H9 (cell line): ENCODE measurements around the gene SEMA7A. TPM values are rescaled to one million over a fixed set of nuclear protein-coding genes. Genes with fewer than 3 reads are reported as not detected.

ENCODE experiments used
- DNase-seq: peaks from one replicate; pipeline ENCODE4 v3.0.0-alpha.2; 2017
- H2AFZ ChIP-seq: one replicate; pipeline ENCODE4 v1.6.1; 2013; ENCODE audit warnings: mild to moderate bottlenecking, low read length, control low read depth, moderate library complexity
- H2AK5ac ChIP-seq: 2 replicates; pipeline ENCODE4 v1.6.1; 2013; ENCODE audit warnings: low read length, control low read depth, mixed read lengths; ENCODE audit not compliant: insufficient read length
- H2BK120ac ChIP-seq: one replicate; pipeline ENCODE4 v1.6.1; 2013; ENCODE audit warnings: low read depth, mild to moderate bottlenecking, low read length, control low read depth, inconsistent platforms; ENCODE audit not compliant: poor library complexity, severe bottlenecking
- H2BK12ac ChIP-seq: 2 replicates; pipeline ENCODE4 v1.6.1; 2013; ENCODE audit warnings: low read length, control low read depth, mixed read lengths, low read depth; ENCODE audit not compliant: insufficient read length
- H2BK15ac ChIP-seq: 2 replicates; pipeline ENCODE4 v1.6.1; 2013; ENCODE audit warnings: low read depth, low read length, control low read depth
- H2BK20ac ChIP-seq: one replicate; pipeline ENCODE4 v1.6.1; 2013; ENCODE audit warnings: low read depth, mild to moderate bottlenecking, low read length, control low read depth, inconsistent platforms; ENCODE audit not compliant: poor library complexity, severe bottlenecking
- H2BK5ac ChIP-seq: 2 replicates; pipeline ENCODE4 v1.6.1; 2013; ENCODE audit warnings: low read length, control low read depth, mixed read lengths; ENCODE audit not compliant: insufficient read length
- H3K14ac ChIP-seq: 2 replicates; pipeline ENCODE4 v1.6.1; 2013; ENCODE audit warnings: low read length, control low read depth; ENCODE audit not compliant: insufficient read depth
- H3K18ac ChIP-seq: 2 replicates; pipeline ENCODE4 v1.6.1; 2013; ENCODE audit warnings: low read depth, mild to moderate bottlenecking, mixed read lengths, low read length, control low read depth; ENCODE audit not compliant: insufficient read length
- H3K23ac ChIP-seq: 2 replicates; pipeline ENCODE4 v1.6.1; 2013; ENCODE audit warnings: low read length, control low read depth, mixed read lengths, low read depth; ENCODE audit not compliant: insufficient read length
- H3K23me2 ChIP-seq: 2 replicates; pipeline ENCODE4 v1.6.1; 2013; ENCODE audit warnings: low read depth, mild to moderate bottlenecking, mixed read lengths, low read length, control low read depth; ENCODE audit not compliant: insufficient read length, poor library complexity, severe bottlenecking
- H3K27ac ChIP-seq: 2 replicates; pipeline ENCODE4 v1.5.1; 2013; ENCODE audit warnings: low read length, control low read depth, mixed read lengths, low read depth; ENCODE audit not compliant: insufficient read length
- H3K27me3 ChIP-seq: 2 replicates; pipeline ENCODE4 v1.6.1; 2013; ENCODE audit warnings: low read length, control low read depth, inconsistent platforms; ENCODE audit not compliant: insufficient read depth
- H3K4ac ChIP-seq: 2 replicates; pipeline ENCODE4 v1.6.1; 2013; ENCODE audit warnings: low read depth, mild to moderate bottlenecking, control low read depth, inconsistent platforms, low read length, moderate library complexity
- H3K4me1 ChIP-seq: 2 replicates; pipeline ENCODE4 v1.6.1; 2013; ENCODE audit warnings: low read length, control low read depth, inconsistent platforms; ENCODE audit not compliant: insufficient read depth
- H3K4me2 ChIP-seq: 2 replicates; pipeline ENCODE4 v1.6.1; 2013; ENCODE audit warnings: low read length, control low read depth, mixed read lengths; ENCODE audit not compliant: insufficient read length, insufficient read depth
- H3K56ac ChIP-seq: 2 replicates; pipeline ENCODE4 v1.6.1; 2013; ENCODE audit warnings: low read depth, mild to moderate bottlenecking, mixed read lengths, low read length, control low read depth; ENCODE audit not compliant: insufficient read length
- H3K79me1 ChIP-seq: 2 replicates; pipeline ENCODE4 v1.6.1; 2013; ENCODE audit warnings: low read depth, mild to moderate bottlenecking, moderate library complexity, low read length, control low read depth, inconsistent platforms; ENCODE audit not compliant: insufficient read depth, poor library complexity, severe bottlenecking
- H3K79me2 ChIP-seq: 2 replicates; pipeline ENCODE4 v1.6.1; 2013; ENCODE audit warnings: low read length, control low read depth, inconsistent platforms; ENCODE audit not compliant: insufficient read depth
- H3K9ac ChIP-seq: 2 replicates; pipeline ENCODE4 v1.6.1; 2013; ENCODE audit warnings: low read length, control low read depth, mixed read lengths; ENCODE audit not compliant: insufficient read length; ENCODE audit errors: extremely low read depth
- H3K9me3 ChIP-seq: one replicate; pipeline ENCODE4 v1.6.1; 2013; ENCODE audit warnings: low read depth, low read length, inconsistent platforms; ENCODE audit not compliant: control insufficient read depth
- H3T11ph ChIP-seq: one replicate; pipeline ENCODE4 v1.6.1; 2013; ENCODE audit warnings: mild to moderate bottlenecking, low read length, control low read depth, inconsistent platforms
- H4K20me1 ChIP-seq: one replicate; pipeline ENCODE4 v1.6.1; 2013; ENCODE audit not compliant: control insufficient read depth, insufficient read length, insufficient read depth
- H4K5ac ChIP-seq: 2 replicates; pipeline ENCODE4 v1.6.1; 2013; ENCODE audit warnings: low read depth, mild to moderate bottlenecking, mixed read lengths, low read length, control low read depth; ENCODE audit not compliant: insufficient read length
- H4K8ac ChIP-seq: replicated peaks from 2 replicates; pipeline ENCODE4 v1.6.1; 2013; ENCODE audit warnings: low read length, control low read depth, mixed read lengths, low read depth; ENCODE audit not compliant: insufficient read length
- H4K91ac ChIP-seq: 2 replicates; pipeline ENCODE4 v1.6.1; 2013; ENCODE audit warnings: low read depth, mild to moderate bottlenecking, moderate library complexity, mixed read lengths, low read length, control low read depth; ENCODE audit not compliant: insufficient read length
- H3K27ac Mint-ChIP-seq, 3 experiments: 2 replicates in 2 of 3; 3 replicates in 1 of 3; pipeline ENCODE4 v1.8.0; 2020 to 2021; ENCODE audit warnings: mixed read lengths in 3 of 3, mild to moderate bottlenecking in 1 of 3, moderate library complexity in 1 of 3
- H3K27me3 Mint-ChIP-seq: 2 replicates; pipeline ENCODE4 v1.8.0; 2021; ENCODE audit warnings: low read depth, mild to moderate bottlenecking, moderate library complexity, mixed read lengths
- H3K36me3 Mint-ChIP-seq, 3 experiments: 2 replicates in 2 of 3; 3 replicates in 1 of 3; pipeline ENCODE4 v1.8.0; 2020 to 2021; ENCODE audit warnings: low read depth in 3 of 3, mixed read lengths in 3 of 3; ENCODE audit not compliant: insufficient read depth in 1 of 3
- H3K4me1 Mint-ChIP-seq, 2 experiments: 2 replicates each; pipeline ENCODE4 v1.8.0; 2020; ENCODE audit warnings: mixed read lengths in 2 of 2
- H3K4me3 Mint-ChIP-seq, 2 experiments: 2 replicates in 1 of 2; 3 replicates in 1 of 2; pipeline ENCODE4 v1.8.0; 2020 to 2021; ENCODE audit warnings: mild to moderate bottlenecking in 2 of 2, mixed read lengths in 2 of 2, moderate library complexity in 1 of 2
- H3K9me3 Mint-ChIP-seq, 2 experiments: 2 replicates in 1 of 2; 3 replicates in 1 of 2; pipeline ENCODE4 v1.8.0; 2020; ENCODE audit warnings: mild to moderate bottlenecking in 2 of 2, mixed read lengths in 2 of 2, moderate library complexity in 1 of 2
- WGBS: extraction: QIAGEN DNeasy Blood & Tissue Kit; methylation state at CpG from one replicate; pipeline ENCODE4 v1.1.7; 2013; ENCODE audit warnings: missing lambda C conversion rate, low lambda C conversion rate, mixed read lengths; ENCODE audit not compliant: insufficient read length; ENCODE audit errors: extremely low coverage; 5-methylcytosine and 5-hydroxymethylcytosine counted together
- total RNA-seq: library from RNA; stranded (reverse); gene quantifications from 2 replicates; pipeline ENCODE4 v1.2.1, GENCODE V29; 2021
- TF ChIP-seq, protein P1 (sequence below): fragments of 200-600 bp; sonication (generic); conservative IDR thresholded peaks from 3 replicates; pipeline ENCODE4 v1.8.0; 2021; ENCODE audit warnings: antibody characterized with exemption, mild to moderate bottlenecking

The SEMA7A gene
- total RNA-seq, 1 experiment from 2014 or later: 5.7 TPM

DNA sequence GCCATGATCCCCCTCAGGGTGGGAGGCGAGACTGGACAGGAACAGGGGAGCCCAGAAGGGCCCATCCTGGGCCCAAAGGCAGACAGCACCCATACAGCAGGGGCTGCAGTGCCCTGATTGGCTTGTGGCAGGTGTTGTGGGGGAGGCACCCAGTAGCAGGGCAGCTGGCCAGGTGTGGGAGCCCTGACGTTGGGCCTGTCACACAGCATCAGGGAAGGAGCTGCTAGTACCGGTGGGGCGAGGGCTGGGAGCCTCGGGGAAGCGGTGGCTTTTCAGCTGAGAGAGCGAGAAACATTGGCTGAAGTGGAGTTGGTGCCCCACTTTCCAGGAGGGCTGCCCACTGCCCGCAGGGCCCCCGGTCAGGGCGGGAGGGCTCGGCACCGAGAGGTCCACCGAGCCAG, 46.6 kb downstream of the SEMA7A start:
- TF ChIP-seq, protein P1, sequence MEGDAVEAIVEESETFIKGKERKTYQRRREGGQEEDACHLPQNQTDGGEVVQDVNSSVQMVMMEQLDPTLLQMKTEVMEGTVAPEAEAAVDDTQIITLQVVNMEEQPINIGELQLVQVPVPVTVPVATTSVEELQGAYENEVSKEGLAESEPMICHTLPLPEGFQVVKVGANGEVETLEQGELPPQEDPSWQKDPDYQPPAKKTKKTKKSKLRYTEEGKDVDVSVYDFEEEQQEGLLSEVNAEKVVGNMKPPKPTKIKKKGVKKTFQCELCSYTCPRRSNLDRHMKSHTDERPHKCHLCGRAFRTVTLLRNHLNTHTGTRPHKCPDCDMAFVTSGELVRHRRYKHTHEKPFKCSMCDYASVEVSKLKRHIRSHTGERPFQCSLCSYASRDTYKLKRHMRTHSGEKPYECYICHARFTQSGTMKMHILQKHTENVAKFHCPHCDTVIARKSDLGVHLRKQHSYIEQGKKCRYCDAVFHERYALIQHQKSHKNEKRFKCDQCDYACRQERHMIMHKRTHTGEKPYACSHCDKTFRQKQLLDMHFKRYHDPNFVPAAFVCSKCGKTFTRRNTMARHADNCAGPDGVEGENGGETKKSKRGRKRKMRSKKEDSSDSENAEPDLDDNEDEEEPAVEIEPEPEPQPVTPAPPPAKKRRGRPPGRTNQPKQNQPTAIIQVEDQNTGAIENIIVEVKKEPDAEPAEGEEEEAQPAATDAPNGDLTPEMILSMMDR: no peak
- Histone ChIP-seq H2BK15ac (no peak overlapping the region), H2BK120ac (no peak overlapping the region), H4K91ac (no peak overlapping the region), H3K23ac (no peak overlapping the region), H3K27me3 (no peaks in the 10 kb centered on the region), H3K4me1 (no peaks in the 10 kb centered on the region), H3K23me2 (no peaks in the 10 kb centered on the region), H3K56ac (no peak overlapping the region), H2AK5ac (no peak overlapping the region), H3K79me2 (no peaks in the 10 kb centered on the region), H4K5ac (no peak overlapping the region), H3K4me2 (no peak overlapping the region), H4K8ac (no peak overlapping the region), H3K4ac (no peak overlapping the region), H3K9ac (no peak overlapping the region), H3K9me3 (no peaks in the 10 kb centered on the region), H2BK20ac (no peak overlapping the region), H4K20me1 (no peaks in the 10 kb centered on the region), H2AFZ (no peak overlapping the region), H2BK12ac (no peak overlapping the region), H3K18ac (no peak overlapping the region), H3K27ac (no peak overlapping the region), H3K14ac (no peak overlapping the region), H2BK5ac (no peak overlapping the region), H3T11ph (no peak overlapping the region), H3K79me1 (no peaks in the 10 kb centered on the region)
- Mint-ChIP-seq H3K27ac (no peak overlapping the region), H3K36me3 (no peaks in the 10 kb centered on the region), H3K4me1 (peaks cover 13 to 30% of the 10 kb centered on the region in 2 experiments), H3K9me3 (no peaks in the 10 kb centered on the region; a peak in 1 of 5 replicates), H3K27me3 (no peaks in the 10 kb centered on the region; the same call in 1 of the 2 replicates), H3K4me3 (no peak overlapping the region; a peak in 1 of 5 replicates)
- WGBS: no CpG with 5 or more reads among the region's 13 CpGs
- DNase-seq: no peak
